GM19438 (cell line): ENCODE measurements around the gene ELOA.
"Not testable (repeated sequence)": the region's sequence is repeated elsewhere in the genome, so short reads cannot be mapped to it uniquely, and the experiment has no call there.

Experiments used
- ATAC-seq: cut with Tn5 transposase; IDR thresholded peaks from one replicate; pipeline ENCODE4 v1.9.1; 2021; ENCODE audit warnings: low read depth; ENCODE audit not compliant: unreplicated experiment

ELOA gene

GRCh38 chr1:23732363-23733224 is 10.7 kb upstream of the ELOA start:
- no peak for ATAC-seq

- ATAC-seq: not testable (repeated sequence)
These were observed 10.0 kb upstream of the ELOA start for GRCh38 chr1:23733281-23733680.

GRCh38 chr1:23736437-23737134 is 6.7 kb upstream of the ELOA start:
- no peak for ATAC-seq

GRCh38 chr1:23741609-23742008 is 1.7 kb upstream of the ELOA start:
- ATAC-seq: no peak

GRCh38 chr1:23742670-23743286 is 493 bp upstream of the ELOA start:
- ATAC-seq: peak; percentile 23

GRCh38 chr1:23745515-23745914 is 2.2 kb downstream of the ELOA start:
- ATAC-seq: no peak

- ATAC-seq: no peak
These were observed 4.7 kb downstream of the ELOA start for GRCh38 chr1:23748016-23748415.

- no peak for ATAC-seq
These were observed 8.0 kb downstream of the ELOA start for GRCh38 chr1:23751050-23751814.

GRCh38 chr1:23751815-23752200 is 8.5 kb downstream of the ELOA start:
- ATAC-seq: no peak

- no peak for ATAC-seq
These were observed 9.6 kb downstream of the ELOA start for GRCh38 chr1:23752909-23753308.

- ATAC-seq: no peak
These were observed 13.4 kb downstream of the ELOA start for GRCh38 chr1:23756676-23757075.

- ATAC-seq: no peak
These were observed 14.5 kb downstream of the ELOA start for GRCh38 chr1:23757812-23758211.

- no peak for ATAC-seq
These were observed 16.0 kb downstream of the ELOA start for GRCh38 chr1:23759277-23759676.

- no peak for ATAC-seq
These were observed 19.8 kb downstream of the ELOA start for GRCh38 chr1:23763041-23763577.

- ATAC-seq: no peak
These were observed 25.5 kb downstream of the ELOA start for GRCh38 chr1:23768733-23769132.

- no peak for ATAC-seq
These were observed 29.0 kb downstream of the ELOA start for GRCh38 chr1:23772049-23772853.

- no peak for ATAC-seq
These were observed 29.6 kb downstream of the ELOA start for GRCh38 chr1:23772854-23773242.

- ATAC-seq: no peak
These were observed 31.1 kb downstream of the ELOA start for GRCh38 chr1:23774174-23774880.

GRCh38 chr1:23776217-23776616 is 32.9 kb downstream of the ELOA start:
- ATAC-seq: no peak
